Measurements from ENCODE around the gene FGGY.

- TF ChIP-seq ZNF274 (IDR thresholded peaks at IDR 0.05; ENCODE audit: low read depth, low read length) (no peak), SUZ12 (IDR thresholded peaks at IDR 0.05; ENCODE audit: extremely low read depth, insufficient read depth, insufficient read length) (no peak)
Observed at GRCh38 chr1:59322814-59323213, 25.9 kb downstream of the FGGY start.

All from NT2/D1 (cell line).